ENCODE data around the gene STXBP3.

STXBP3 gene

DNA sequence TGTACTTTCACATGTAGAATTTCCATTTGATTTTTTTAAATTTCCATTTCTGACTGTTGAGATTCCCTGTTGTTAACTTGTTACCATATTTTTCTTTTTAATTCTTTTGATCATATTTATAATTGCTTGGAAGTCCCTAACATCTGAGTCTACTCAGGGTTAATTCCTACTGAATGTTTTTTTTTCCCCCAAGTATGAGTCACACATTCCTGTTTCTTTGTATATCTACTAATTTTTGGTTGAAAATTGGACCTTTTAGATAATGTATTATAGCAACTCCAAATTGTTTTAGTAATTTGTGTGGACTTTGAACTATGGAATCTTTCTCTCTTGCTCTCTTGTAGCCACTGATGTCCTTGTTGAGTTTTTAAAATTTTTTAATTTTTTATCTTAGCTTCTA is 54.6 kb downstream of the STXBP3 start:
- no peak for ATAC-seq (ENCODE audit: low read depth)
- no peaks in the 10 kb centered on the region for H3K4me1 Mint-ChIP-seq
- no peaks in the 10 kb centered on the region for H3K27me3 Mint-ChIP-seq
- DNase-seq (ENCODE audit: low spot score in 2 of 2) = no peak
- no peak overlapping the region for H3K4me3 Mint-ChIP-seq
- H3K27ac Mint-ChIP-seq = no peak overlapping the region
- no peaks in the 10 kb centered on the region for H3K9me3 Mint-ChIP-seq
- H3K36me3 Mint-ChIP-seq = peaks cover 36% of the 10 kb centered on the region

DNA sequence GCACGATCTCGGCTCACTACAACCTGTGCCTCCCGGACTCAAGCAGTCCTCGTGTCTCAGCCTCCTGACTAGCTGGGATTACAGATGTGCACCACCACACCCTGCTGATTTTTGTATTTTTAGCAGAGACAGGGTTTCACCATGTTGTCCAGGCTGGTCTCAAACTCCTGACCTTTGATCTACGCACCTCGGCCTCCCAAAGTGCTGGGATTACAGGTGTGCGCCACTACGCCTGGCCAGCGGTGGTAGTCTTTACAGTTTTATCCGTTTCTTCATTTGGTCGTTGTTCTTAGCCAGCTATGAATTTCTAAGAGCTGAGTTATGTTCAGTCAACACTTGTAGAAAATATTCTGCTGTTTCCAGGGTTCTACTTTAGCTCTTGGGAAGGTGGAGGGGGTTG is 57.1 kb downstream of the STXBP3 start:
- ATAC-seq (ENCODE audit: low read depth) (no peak), DNase-seq (ENCODE audit: low spot score in 2 of 2) (no peak)
- Mint-ChIP-seq H3K27ac (no peak overlapping the region), H3K4me1 (no peaks in the 10 kb centered on the region), H3K36me3 (peaks cover 36% of the 10 kb centered on the region), H3K27me3 (no peaks in the 10 kb centered on the region), H3K9me3 (no peaks in the 10 kb centered on the region), H3K4me3 (no peak overlapping the region)

DNA sequence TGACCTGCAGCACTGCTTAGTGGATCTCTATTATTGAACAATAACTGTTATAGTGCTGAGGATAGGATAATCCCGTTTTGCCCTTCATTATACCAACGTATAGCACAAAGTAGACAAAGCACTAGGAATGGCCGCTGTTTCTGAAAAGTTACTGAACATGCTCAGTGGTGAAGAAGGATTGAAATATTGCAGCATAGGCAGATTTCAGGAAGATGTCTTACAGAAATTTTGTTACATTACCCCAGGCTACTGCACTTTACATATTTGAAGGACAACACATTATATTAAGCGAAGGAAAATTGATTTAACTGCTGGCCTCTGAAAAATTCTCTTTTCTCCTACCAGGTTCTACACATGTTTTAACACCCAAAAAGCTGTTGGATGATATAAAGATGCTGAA is 62.0 kb downstream of the STXBP3 start:
- H3K27me3 Mint-ChIP-seq = no peaks in the 10 kb centered on the region
- DNase-seq (ENCODE audit: low spot score in 2 of 2) = no peak
- ATAC-seq (ENCODE audit: low read depth) = no peak
- H3K27ac Mint-ChIP-seq = no peak overlapping the region
- no peaks in the 10 kb centered on the region for H3K4me1 Mint-ChIP-seq
- peaks cover 17% of the 10 kb centered on the region for H3K36me3 Mint-ChIP-seq
- H3K9me3 Mint-ChIP-seq = no peaks in the 10 kb centered on the region
- H3K4me3 Mint-ChIP-seq = no peak overlapping the region

DNA sequence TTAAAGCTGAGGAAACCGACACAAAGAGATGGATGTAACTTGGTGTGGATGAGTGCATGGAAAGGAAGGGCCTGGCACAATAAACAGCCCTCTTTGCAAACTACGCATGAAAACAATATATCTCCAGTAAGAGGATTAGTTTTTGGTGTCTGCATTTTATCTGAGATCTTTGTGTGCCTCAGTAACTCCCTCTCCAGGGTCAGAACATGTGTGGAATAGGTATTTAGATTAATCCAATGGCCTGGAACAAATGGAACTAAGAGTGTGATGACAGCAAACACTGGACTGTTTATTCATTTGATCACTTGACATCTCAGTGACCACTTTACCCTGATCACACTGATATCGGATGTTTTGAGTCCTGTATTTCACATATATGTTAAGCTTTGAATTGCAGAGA is 65.1 kb downstream of the STXBP3 start:
- ATAC-seq (ENCODE audit: low read depth) = no peak

DNA sequence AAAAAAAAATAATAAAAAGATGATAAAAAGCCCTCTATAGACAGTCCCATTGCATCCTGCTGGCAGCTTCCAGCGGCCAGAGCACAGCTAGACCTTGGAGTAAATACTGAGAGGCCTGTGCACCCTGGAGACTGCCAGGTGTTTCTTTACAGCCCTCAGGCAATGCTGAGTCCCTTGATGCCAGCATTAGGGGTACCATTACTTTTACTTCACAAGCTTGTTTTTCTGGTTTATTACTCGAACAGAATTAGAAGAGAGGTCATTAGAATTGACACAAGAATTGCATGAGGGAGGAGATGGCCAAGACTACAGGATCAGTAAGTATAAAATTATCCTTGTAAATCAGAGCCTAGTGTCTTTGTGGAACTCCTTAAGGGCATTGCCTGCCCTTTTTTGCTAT is 66.9 kb downstream of the STXBP3 start:
- H3K9me3 Mint-ChIP-seq = no peaks in the 10 kb centered on the region

More for the DNA sequence above, 65.1 kb downstream of the STXBP3 start:
- H3K9me3 Mint-ChIP-seq = no peaks in the 10 kb centered on the region
- DNase-seq (ENCODE audit: low spot score in 2 of 2) = no peak
- H3K4me3 Mint-ChIP-seq = no peak overlapping the region
- peak overlapping the region; percentile 41 for H3K27ac Mint-ChIP-seq
- H3K27me3 Mint-ChIP-seq = no peaks in the 10 kb centered on the region
- H3K36me3 Mint-ChIP-seq = peaks cover 6% of the 10 kb centered on the region
- no peaks in the 10 kb centered on the region for H3K4me1 Mint-ChIP-seq

DNA sequence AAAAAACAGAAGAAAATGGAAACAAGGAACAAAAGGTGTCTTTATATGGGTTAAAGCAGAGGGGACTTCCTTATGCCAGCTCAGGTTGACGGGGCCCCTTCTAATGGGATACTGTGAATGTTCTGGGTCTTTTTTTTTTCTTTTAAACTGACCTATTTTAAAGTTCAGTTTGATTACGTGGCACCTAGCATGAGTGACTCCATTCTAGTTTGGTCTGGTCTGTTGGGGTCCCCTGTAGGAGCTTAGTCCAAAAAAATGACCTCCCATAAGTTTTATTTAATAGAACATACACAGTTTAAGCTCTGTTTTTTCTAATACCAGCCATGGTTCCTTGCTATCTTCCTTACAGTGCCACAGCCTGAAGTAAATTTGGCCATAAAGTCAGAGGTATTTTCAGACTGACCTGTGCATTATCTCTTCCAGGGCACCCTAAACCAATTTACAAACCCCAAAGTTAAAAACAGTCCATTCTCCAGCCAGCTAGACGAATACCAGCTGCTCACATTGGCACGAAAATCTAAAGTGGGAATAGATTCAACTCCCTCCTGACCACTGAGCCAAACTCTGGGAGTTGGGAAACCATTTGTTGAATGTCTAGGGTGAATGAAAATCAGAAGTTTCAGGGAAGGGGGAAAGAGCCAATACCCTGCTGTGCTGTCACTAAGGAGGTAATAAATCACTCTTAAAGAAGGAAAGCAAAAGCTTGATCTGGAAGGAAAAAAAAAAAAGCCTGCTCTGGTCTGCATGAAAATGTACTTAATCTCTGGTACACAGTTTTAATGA is 68.1 kb downstream of the STXBP3 start:
- H3K27me3 Mint-ChIP-seq = no peaks in the 10 kb centered on the region
- DNase-seq (ENCODE audit: low spot score in 2 of 2) = no peak
- H3K4me1 Mint-ChIP-seq = no peaks in the 10 kb centered on the region
- H3K27ac Mint-ChIP-seq = no peak overlapping the region
- no peaks in the 10 kb centered on the region for H3K9me3 Mint-ChIP-seq
- H3K36me3 Mint-ChIP-seq = peaks cover 2% of the 10 kb centered on the region
- H3K4me3 Mint-ChIP-seq = no peak overlapping the region
- no peak for ATAC-seq (ENCODE audit: low read depth)

More for the DNA sequence above, 66.9 kb downstream of the STXBP3 start:
- DNase-seq (ENCODE audit: low spot score in 2 of 2) (no peak), ATAC-seq (ENCODE audit: low read depth) (no peak)
- no peaks in the 10 kb centered on the region for H3K4me1 Mint-ChIP-seq
- no peaks in the 10 kb centered on the region for H3K27me3 Mint-ChIP-seq
- H3K4me3 Mint-ChIP-seq = no peak overlapping the region
- H3K36me3 Mint-ChIP-seq = peaks cover 5% of the 10 kb centered on the region
- H3K27ac Mint-ChIP-seq = no peak overlapping the region

DNA sequence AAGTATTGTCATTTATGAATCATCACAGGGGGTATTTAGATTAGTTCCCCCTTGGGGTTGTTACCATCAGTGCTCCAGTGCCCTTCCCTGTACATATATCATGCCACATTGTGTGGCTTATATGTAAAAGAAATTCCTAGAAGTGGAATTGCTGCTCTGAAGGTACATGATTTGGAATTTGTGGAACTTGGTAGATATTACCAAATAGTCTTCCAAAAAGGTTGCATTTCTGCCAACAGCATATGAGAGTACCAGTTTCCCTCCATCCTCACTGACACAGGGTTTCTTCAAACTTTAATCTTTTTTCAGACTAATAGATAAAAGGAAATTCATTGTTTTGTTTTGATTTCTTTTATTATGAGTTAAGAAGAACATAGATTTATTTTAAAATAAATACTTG is 69.1 kb downstream of the STXBP3 start:
- H3K4me1 Mint-ChIP-seq = no peaks in the 10 kb centered on the region
- no peak for ATAC-seq (ENCODE audit: low read depth)
- peaks cover 2% of the 10 kb centered on the region for H3K36me3 Mint-ChIP-seq
- H3K9me3 Mint-ChIP-seq = no peaks in the 10 kb centered on the region
- no peak overlapping the region for H3K4me3 Mint-ChIP-seq
- H3K27ac Mint-ChIP-seq = no peak overlapping the region
- peaks cover 4% of the 10 kb centered on the region for H3K27me3 Mint-ChIP-seq
- no peak for DNase-seq (ENCODE audit: low spot score in 2 of 2)

DNA sequence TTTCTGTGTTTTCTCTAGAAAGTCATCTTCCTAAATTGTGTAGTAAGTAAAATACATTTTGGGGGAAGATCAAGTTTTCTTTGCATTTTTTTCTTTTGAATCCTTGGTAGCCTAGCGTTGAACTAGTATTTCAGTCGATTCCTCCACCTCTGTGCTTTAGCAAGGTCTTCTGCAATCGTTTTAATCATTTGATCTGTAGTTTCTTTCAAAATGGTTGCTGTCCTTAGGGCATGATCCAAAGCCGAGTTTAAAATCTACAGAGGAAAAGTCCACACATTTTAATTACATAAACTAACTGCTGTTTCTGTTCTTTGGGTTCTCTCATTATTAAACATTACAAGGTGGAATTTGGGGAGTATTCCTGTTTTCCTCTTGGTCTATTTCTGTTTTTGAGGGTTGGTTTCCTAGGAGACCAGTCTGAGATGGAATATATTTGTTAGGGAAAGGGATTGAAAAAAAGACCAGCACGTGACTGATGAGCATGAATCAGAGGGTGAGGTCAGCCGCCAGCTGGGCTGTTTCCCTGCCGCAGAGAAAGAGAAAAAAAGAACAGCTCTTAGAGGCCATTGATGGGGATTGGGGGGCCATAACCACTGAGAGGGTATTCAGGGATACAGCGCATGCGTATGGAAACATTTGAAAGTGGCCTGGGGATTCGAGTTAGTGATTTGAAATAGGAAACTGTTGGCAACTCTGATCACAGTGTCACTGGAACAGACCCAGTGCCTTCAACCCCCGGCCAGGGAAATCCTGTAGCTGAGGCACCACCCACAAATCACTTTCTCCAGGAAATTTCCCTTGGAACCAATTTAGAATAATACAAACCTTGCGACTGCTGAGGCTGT is 69.8 kb downstream of the STXBP3 start:
- peaks cover 4% of the 10 kb centered on the region for H3K27me3 Mint-ChIP-seq
- no peak for ATAC-seq (ENCODE audit: low read depth)
- H3K9me3 Mint-ChIP-seq = no peaks in the 10 kb centered on the region
- H3K36me3 Mint-ChIP-seq = peaks cover 2% of the 10 kb centered on the region
- H3K4me3 Mint-ChIP-seq = no peak overlapping the region
- no peak for DNase-seq (ENCODE audit: low spot score in 2 of 2)
- H3K4me1 Mint-ChIP-seq = no peaks in the 10 kb centered on the region
- H3K27ac Mint-ChIP-seq = no peak overlapping the region

DNA sequence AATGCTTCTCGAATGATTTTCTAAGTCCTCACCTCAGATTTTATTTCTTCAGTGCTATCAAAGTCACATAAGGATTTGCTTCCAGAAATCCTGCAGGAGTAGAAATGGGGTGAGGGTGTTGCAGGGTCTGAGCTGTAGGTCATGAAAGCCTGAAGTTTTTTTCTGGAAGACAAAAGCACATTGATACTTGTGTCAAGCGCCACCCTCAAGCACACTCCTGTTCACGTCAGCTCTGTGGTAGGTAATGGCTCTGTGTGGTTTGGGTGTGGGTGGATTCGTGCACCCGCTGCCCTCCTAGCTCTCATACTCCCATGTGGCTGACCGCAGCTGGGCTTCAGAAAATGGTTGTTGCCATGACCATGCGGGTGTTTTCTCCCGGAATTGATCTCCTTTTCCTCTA is 70.5 kb downstream of the STXBP3 start:
- DNase-seq (ENCODE audit: low spot score in 2 of 2) (no peak), ATAC-seq (ENCODE audit: low read depth) (no peak)
- H3K27me3 Mint-ChIP-seq = peaks cover 4% of the 10 kb centered on the region
- H3K4me1 Mint-ChIP-seq = no peaks in the 10 kb centered on the region
- no peak overlapping the region for H3K4me3 Mint-ChIP-seq
- no peaks in the 10 kb centered on the region for H3K9me3 Mint-ChIP-seq
- H3K36me3 Mint-ChIP-seq = no peaks in the 10 kb centered on the region
- no peak overlapping the region for H3K27ac Mint-ChIP-seq

DNA sequence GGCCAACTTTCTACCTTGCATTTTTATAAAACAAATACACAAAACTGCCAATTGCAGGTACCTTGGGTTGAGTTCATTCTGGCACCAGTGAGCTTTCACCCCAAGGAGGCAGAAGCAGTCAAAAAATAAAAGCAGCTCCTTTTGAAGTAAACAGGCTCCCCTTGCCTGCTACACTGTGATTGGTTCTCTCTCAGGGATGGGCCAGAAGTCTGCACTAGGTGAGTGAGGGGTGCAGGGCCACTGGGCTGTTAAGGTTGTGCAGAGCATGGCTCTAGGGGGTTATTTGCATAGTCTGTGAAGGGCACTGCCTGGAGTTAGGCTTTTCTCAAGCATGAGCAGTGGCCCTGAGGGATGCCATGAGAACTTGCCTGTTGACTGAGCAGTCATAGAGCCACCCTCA is 71.3 kb downstream of the STXBP3 start:
- Mint-ChIP-seq H3K27me3 (peaks cover 4% of the 10 kb centered on the region), H3K27ac (no peak overlapping the region), H3K9me3 (no peaks in the 10 kb centered on the region), H3K4me1 (no peaks in the 10 kb centered on the region), H3K4me3 (no peak overlapping the region), H3K36me3 (no peaks in the 10 kb centered on the region)
- DNase-seq (ENCODE audit: low spot score in 2 of 2) (no peak), ATAC-seq (ENCODE audit: low read depth) (no peak)

DNA sequence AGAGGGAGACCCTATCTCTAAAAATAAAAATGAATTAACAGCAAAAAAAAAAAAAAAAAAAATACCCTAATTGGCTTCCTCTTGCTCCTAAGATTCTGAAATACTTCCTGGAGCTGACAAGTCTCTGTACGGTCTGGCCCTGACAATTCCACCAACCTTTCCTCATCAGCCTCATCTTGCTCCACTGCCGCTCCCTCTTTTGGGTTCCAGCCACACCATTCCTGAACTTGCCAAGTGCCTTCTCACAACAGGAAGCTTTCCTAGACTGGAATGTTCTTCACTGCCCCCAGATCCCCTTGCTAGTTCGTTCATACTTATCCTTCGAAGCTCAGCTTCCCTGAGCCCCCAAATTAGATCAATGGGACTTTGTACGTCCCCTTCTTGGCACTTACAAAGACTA is 73.4 kb downstream of the STXBP3 start:
- ATAC-seq (ENCODE audit: low read depth) (no peak), DNase-seq (ENCODE audit: low spot score in 2 of 2) (no peak)
- no peak overlapping the region for H3K4me3 Mint-ChIP-seq
- H3K9me3 Mint-ChIP-seq = no peaks in the 10 kb centered on the region
- peaks cover 4% of the 10 kb centered on the region for H3K27me3 Mint-ChIP-seq
- H3K4me1 Mint-ChIP-seq = no peaks in the 10 kb centered on the region
- H3K27ac Mint-ChIP-seq = no peak overlapping the region
- no peaks in the 10 kb centered on the region for H3K36me3 Mint-ChIP-seq

DNA sequence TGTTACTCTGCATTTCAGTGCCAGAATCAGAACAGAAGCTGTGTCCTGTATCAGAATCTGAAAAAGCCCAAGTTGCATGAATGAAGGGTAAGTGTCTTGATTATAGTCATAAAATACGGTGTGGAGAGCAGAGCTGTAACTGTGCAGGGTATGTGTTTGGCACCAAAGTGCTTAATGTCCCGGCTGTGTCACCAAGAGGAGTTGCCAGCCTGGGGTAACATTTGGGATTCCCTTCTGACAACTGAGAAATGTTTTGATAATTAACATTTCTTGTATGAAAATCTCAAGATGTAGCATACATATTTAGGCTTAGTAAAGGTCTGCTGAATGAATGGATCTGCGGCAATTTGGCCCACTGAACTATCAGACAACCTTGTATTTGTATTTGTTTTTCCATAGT is 77.2 kb downstream of the STXBP3 start:
- no peak overlapping the region for H3K27ac Mint-ChIP-seq
- H3K27me3 Mint-ChIP-seq = peaks cover 4% of the 10 kb centered on the region
- H3K4me1 Mint-ChIP-seq = no peaks in the 10 kb centered on the region
- H3K36me3 Mint-ChIP-seq = no peaks in the 10 kb centered on the region
- DNase-seq (ENCODE audit: low spot score in 2 of 2) = no peak
- no peaks in the 10 kb centered on the region for H3K9me3 Mint-ChIP-seq
- no peak overlapping the region for H3K4me3 Mint-ChIP-seq
- no peak for ATAC-seq (ENCODE audit: low read depth)

DNA sequence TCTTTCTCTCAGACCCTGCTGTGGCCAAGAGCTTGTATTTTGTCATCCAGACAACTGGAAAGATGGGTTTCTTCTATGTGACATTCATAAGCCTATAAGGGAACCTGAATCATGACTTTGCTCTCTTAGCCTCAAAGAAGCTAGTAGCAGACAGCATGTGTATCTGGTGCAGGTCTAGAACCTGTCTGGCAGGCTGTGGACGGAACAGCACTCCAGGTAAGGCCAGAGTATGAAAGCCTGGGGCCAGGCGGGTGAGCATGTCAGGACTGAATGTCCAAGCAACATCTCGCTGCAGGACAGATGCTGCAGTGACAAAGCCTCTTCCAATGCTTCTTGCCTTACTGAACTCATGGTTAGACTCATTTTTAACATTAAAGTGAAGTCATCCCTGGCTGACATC is 77.6 kb downstream of the STXBP3 start:
- H3K27ac Mint-ChIP-seq = no peak overlapping the region
- DNase-seq (ENCODE audit: low spot score in 2 of 2) (no peak), ATAC-seq (ENCODE audit: low read depth) (no peak)
- no peak overlapping the region for H3K4me3 Mint-ChIP-seq
- no peaks in the 10 kb centered on the region for H3K9me3 Mint-ChIP-seq
- no peaks in the 10 kb centered on the region for H3K36me3 Mint-ChIP-seq
- H3K27me3 Mint-ChIP-seq = peaks cover 4% of the 10 kb centered on the region
- no peaks in the 10 kb centered on the region for H3K4me1 Mint-ChIP-seq

DNA sequence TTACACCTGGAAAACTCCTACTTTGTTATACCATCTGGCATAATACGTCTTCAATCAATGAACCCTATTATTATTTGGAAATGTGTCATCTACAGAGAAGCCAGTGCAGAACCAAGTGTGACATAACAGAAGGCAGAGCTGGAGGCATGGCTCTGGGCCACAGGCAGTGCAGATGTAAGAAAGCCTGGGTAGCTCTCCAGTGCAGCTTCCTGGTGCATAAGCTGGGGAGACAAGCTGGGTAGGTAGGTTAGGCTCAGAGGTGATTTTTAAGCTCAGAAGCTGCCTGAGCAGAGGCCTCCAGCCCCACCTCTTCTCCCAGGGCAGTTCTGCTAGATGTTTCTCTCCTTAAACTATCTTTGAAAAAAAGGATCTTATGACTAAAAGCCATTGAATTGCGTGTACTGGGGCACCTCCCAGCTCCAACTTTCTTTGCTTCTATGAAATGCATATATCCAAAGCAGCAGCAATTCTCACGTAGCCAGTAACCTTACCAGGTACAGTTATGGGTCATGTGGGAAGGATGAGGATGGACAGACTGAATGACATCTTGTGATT is 79.7 kb downstream of the STXBP3 start:
- no peaks in the 10 kb centered on the region for H3K27me3 Mint-ChIP-seq
- no peak overlapping the region for H3K4me3 Mint-ChIP-seq
- DNase-seq (ENCODE audit: low spot score in 2 of 2) (no peak), ATAC-seq (ENCODE audit: low read depth) (no peak)
- no peak overlapping the region for H3K27ac Mint-ChIP-seq
- H3K4me1 Mint-ChIP-seq = no peaks in the 10 kb centered on the region
- H3K9me3 Mint-ChIP-seq = no peaks in the 10 kb centered on the region
- no peaks in the 10 kb centered on the region for H3K36me3 Mint-ChIP-seq
